Mammary epithelial cell (primary cell): Measurements from ENCODE around the gene PCDHGA12.

ENCODE experiments used
- EZH2 ChIP-seq: IDR thresholded peaks from 2 replicates; pipeline ENCODE4 v1.6.1; 2012; ENCODE audit warnings: low read length, inconsistent platforms, borderline replicate concordance
- TF ChIP-seq, protein P1 (sequence below), 2 donors: IDR thresholded peaks in 1 of 2; conservative IDR thresholded peaks in 1 of 2; 2 replicates each; pipeline ENCODE4 v1.5.1; 2011 to 2012; ENCODE audit warnings: inconsistent platforms in 2 of 2, low read length in 2 of 2, mild to moderate bottlenecking in 2 of 2, control low read depth in 1 of 2, low read depth in 1 of 2; ENCODE audit not compliant: insufficient read depth in 1 of 2; ENCODE audit errors: extremely low read depth in 1 of 2

DNA sequence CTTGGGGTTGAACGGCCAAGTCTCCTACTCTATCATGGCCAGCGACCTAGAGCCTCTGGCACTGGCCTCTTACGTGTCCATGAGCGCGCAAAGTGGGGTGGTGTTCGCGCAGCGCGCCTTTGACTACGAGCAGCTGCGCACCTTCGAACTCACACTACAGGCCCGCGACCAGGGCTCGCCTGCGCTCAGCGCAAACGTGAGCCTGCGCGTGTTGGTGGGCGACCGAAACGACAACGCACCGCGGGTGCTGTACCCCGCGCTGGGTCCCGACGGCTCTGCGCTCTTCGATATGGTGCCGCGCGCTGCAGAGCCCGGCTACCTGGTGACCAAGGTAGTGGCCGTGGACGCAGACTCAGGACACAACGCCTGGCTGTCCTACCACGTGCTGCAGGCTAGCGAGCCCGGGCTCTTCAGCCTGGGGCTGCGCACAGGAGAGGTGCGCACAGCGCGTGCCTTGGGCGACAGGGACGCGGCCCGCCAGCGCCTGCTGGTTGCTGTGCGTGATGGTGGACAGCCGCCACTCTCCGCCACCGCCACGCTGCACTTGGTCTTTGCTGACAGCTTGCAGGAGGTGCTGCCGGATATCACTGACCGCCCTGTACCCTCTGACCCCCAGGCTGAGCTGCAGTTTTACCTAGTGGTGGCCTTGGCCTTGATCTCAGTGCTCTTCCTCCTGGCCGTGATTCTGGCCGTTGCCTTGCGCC lies 30.6 kb upstream of the PCDHGA12 start:
- TF ChIP-seq, protein P1, sequence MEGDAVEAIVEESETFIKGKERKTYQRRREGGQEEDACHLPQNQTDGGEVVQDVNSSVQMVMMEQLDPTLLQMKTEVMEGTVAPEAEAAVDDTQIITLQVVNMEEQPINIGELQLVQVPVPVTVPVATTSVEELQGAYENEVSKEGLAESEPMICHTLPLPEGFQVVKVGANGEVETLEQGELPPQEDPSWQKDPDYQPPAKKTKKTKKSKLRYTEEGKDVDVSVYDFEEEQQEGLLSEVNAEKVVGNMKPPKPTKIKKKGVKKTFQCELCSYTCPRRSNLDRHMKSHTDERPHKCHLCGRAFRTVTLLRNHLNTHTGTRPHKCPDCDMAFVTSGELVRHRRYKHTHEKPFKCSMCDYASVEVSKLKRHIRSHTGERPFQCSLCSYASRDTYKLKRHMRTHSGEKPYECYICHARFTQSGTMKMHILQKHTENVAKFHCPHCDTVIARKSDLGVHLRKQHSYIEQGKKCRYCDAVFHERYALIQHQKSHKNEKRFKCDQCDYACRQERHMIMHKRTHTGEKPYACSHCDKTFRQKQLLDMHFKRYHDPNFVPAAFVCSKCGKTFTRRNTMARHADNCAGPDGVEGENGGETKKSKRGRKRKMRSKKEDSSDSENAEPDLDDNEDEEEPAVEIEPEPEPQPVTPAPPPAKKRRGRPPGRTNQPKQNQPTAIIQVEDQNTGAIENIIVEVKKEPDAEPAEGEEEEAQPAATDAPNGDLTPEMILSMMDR (conservative IDR thresholded peaks at IDR 0.05 in 1 of 2, IDR thresholded peaks at IDR 0.05 in 1 of 2; ENCODE audit: extremely low read depth in 1 of 2, insufficient read depth in 1 of 2, low read depth in 1 of 2, low read length in 2 of 2), result no peak
- no peak for TF ChIP-seq EZH2
